BJ (cell line): ENCODE measurements around the gene SHISA4. TPM values are rescaled to one million over a fixed set of nuclear protein-coding genes. Genes with fewer than 3 reads are reported as not detected.

Source experiments
- CTCF ChIA-PET: fragments of 350-600 bp; formaldehyde crosslinking; extraction: SDS; loops from one replicate; lab custom pipeline; 2021; ENCODE audit warnings: antibody characterized with exemption, inconsistent platforms; lab: Yijun Ruan, JAX
- POLR2A ChIA-PET: fragments of 300-600 bp; sonication (Branson Sonifier 250); formaldehyde crosslinking; extraction: SDS; loops from one replicate; lab custom pipeline; 2021; ENCODE audit warnings: antibody characterized with exemption; lab: Charles Lee
- DNase-seq: peaks from one replicate; pipeline ENCODE4 v3.0.0-alpha.2; 2011; ENCODE audit warnings: low read depth
- H3K27me3 ChIP-seq: 2 replicates; pipeline ENCODE4 v1.6.0; 2011; ENCODE audit warnings: low read length; ENCODE audit not compliant: control insufficient read depth, insufficient read depth
- H3K36me3 ChIP-seq: 2 replicates; pipeline ENCODE4 v1.5.1; 2011; ENCODE audit warnings: low read length; ENCODE audit not compliant: control insufficient read depth, insufficient read depth
- H3K4me3 ChIP-seq: 2 replicates; pipeline ENCODE4 v1.5.1; 2011; ENCODE audit warnings: low read depth, mild to moderate bottlenecking, control low read depth, low read length
- polyA plus RNA-seq: library from polyadenylated mRNA; depleted of rRNA; stranded (reverse); fragments of >200 nt; gene quantifications from 2 replicates; pipeline ENCODE4 v1.2.3, GENCODE V29; 2011
- TF ChIP-seq, protein P1 (sequence below): IDR thresholded peaks from 2 replicates; pipeline ENCODE4 v1.5.1; 2011; ENCODE audit warnings: low read depth, mild to moderate bottlenecking, control low read depth, inconsistent platforms, low read length, moderate library complexity; ENCODE audit not compliant: insufficient read depth

Gene SHISA4
- polyA plus RNA-seq, 1 experiment, result 72.6 TPM

GRCh38 chr1:201842472-201843027, 46.1 kb upstream of the SHISA4 start:
- Histone ChIP-seq H3K36me3 (no peaks in the 10 kb centered on the region; the same call in 1 of the 2 replicates), H3K4me3 (no peak overlapping the region), H3K27me3 (no peaks in the 10 kb centered on the region)
- DNase-seq, result no peak
- ChIA-PET CTCF (interaction anchor here (1.1 to 4.3 kb wide), 3 partner anchors 8 to 30 kb away, joined by 3 to 26 read pairs (median 3); partner anchors contain the start of gene IPO9), POLR2A (interaction anchor here (0.5 kb wide), 1 partner anchor 22 kb away, joined by 4 read pairs; no protein-coding TSS in a partner anchor)
- TF ChIP-seq, protein P1, sequence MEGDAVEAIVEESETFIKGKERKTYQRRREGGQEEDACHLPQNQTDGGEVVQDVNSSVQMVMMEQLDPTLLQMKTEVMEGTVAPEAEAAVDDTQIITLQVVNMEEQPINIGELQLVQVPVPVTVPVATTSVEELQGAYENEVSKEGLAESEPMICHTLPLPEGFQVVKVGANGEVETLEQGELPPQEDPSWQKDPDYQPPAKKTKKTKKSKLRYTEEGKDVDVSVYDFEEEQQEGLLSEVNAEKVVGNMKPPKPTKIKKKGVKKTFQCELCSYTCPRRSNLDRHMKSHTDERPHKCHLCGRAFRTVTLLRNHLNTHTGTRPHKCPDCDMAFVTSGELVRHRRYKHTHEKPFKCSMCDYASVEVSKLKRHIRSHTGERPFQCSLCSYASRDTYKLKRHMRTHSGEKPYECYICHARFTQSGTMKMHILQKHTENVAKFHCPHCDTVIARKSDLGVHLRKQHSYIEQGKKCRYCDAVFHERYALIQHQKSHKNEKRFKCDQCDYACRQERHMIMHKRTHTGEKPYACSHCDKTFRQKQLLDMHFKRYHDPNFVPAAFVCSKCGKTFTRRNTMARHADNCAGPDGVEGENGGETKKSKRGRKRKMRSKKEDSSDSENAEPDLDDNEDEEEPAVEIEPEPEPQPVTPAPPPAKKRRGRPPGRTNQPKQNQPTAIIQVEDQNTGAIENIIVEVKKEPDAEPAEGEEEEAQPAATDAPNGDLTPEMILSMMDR, result no peak

- H3K4me3 ChIP-seq, result no peak overlapping the region
- CTCF ChIA-PET, result interaction anchor here (0.9 to 1.9 kb wide), 2 partner anchors 9 to 16 kb away, joined by 3 to 7 read pairs; partner anchors contain the start of gene IPO9
- POLR2A ChIA-PET, result no interaction called here
Observed at GRCh38 chr1:201845331-201846083, 43.2 kb upstream of the SHISA4 start.

DNA sequence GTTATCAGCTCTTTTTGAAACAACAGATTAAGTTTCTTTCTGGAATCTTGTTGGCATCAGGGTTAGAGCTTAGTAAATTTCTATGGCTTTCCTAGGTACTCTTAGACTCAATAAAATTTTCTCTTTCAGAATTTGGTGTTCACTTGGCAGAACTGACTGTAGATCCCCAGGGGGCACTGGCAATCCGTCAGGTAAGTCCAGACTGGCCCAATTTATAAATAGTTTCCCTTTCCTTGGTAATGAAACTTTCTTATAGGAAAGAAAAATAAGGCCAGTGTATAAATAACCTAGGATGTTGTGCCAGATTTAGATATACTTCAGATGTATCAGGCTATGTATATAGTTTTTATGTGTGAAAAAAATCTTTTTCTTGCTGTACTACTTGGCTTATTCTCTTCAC, 41.5 kb upstream of the SHISA4 start:
- no peaks in the 10 kb centered on the region for H3K27me3 ChIP-seq
- no peak for DNase-seq
- CTCF ChIA-PET, result interaction anchor here (1.0 kb wide), 1 partner anchor 17 kb away, joined by 3 read pairs; no protein-coding TSS in a partner anchor
- peaks cover 1% of the 10 kb centered on the region; the same call in 1 of the 2 replicates for H3K36me3 ChIP-seq
- POLR2A ChIA-PET, result no interaction called here
- H3K4me3 ChIP-seq, result no peak overlapping the region
- TF ChIP-seq, protein P1, result no peak

More at GRCh38 chr1:201845331-201846083, 43.2 kb upstream of the SHISA4 start:
- Histone ChIP-seq H3K27me3 (no peaks in the 10 kb centered on the region), H3K36me3 (peaks cover 1% of the 10 kb centered on the region; the same call in 1 of the 2 replicates)
- TF ChIP-seq, protein P1, result no peak
- no peak for DNase-seq

DNA sequence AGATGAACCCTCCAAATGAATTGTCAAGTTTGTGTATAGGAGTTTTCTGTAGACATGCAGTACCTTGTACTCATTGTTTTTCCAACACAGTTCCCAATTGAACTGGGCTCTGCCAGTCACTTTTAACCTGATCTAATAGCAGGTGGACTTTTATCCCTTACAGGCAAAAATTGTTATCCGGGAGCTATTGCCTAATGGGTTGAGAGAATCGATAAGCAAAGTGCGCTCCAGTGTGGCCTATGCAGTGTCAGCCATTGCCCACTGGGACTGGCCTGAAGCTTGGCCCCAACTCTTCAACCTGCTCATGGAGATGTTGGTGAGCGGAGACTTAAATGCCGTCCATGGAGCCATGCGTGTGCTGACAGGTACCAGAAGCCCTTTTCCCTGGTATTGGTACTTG, 40.5 kb upstream of the SHISA4 start:
- TF ChIP-seq, protein P1, result no peak
- no peaks in the 10 kb centered on the region for H3K27me3 ChIP-seq
- ChIA-PET POLR2A (no interaction called here), CTCF (interaction anchor here (0.7 to 2.6 kb wide), 6 partner anchors 11 to 270 kb away, joined by 3 to 15 read pairs (median 3); no protein-coding TSS in a partner anchor)
- no peak overlapping the region for H3K4me3 ChIP-seq
- H3K36me3 ChIP-seq, result peaks cover 1% of the 10 kb centered on the region; the same call in 1 of the 2 replicates
- DNase-seq, result no peak
